Measurements from ENCODE around the gene NUP93. TPM values are rescaled to one million over a fixed set of nuclear protein-coding genes. Genes with fewer than 3 reads are reported as not detected.

Gene NUP93
- total and polyA plus RNA-seq, 2 of the 8 experiments (the other 6 are each of a cell fraction or from before 2014, with no cell fraction given), result 147 to 201 TPM

DNA sequence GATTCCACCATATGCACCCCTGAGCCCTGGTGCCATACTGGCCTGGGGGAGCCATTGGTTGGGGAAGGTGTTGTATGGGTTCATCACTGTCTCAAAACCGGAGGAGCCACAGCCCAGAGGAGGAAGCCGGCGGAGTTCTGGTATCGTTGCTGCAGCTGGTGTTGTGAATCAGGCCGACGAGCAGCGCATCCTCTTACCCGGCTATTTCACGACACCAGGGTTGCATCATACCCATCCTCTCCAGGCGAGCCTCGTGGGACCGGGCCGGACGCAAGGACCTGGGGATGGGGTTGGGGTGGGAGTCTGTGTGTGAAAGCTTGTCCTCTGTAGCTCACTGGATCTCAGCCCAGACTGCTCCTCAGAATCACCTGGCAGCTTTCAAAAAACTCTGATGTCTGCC, 128.4 kb downstream of the NUP93 start:
- no peak overlapping the region for H2BK12ac ChIP-seq (ENCODE audit: low read depth, low read length)

More for the DNA sequence above, 128.4 kb downstream of the NUP93 start:
- Histone ChIP-seq H3K79me1 (ENCODE audit: low read depth, low read length) (no peaks in the 10 kb centered on the region), H3K14ac (ENCODE audit: insufficient read length) (no peak overlapping the region), H3K27ac (ENCODE audit: low read depth, low read length) (no peak overlapping the region), H2BK5ac (ENCODE audit: low read depth, low read length) (no peak overlapping the region), H3K23ac (ENCODE audit: insufficient read length) (no peak overlapping the region), H2AK5ac (ENCODE audit: low read depth, low read length) (no peak overlapping the region), H3K79me2 (ENCODE audit: control insufficient read depth in 1 of 2, insufficient read depth in 2 of 2, low read length in 2 of 2) (no peaks in the 10 kb centered on the region), H3K36me3 (ENCODE audit: control insufficient read depth in 2 of 4, insufficient read depth in 4 of 4, low read length in 3 of 4) (no peaks in the 10 kb centered on the region), H3K9ac (replicated peaks in 1 of 4; ENCODE audit: extremely low read depth in 1 of 4, low read depth in 3 of 4, low read length in 3 of 4) (no peak overlapping the region), H2BK20ac (ENCODE audit: low read length) (no peak overlapping the region), H3K4me3 (ENCODE audit: extremely low read depth in 1 of 4, insufficient read depth in 2 of 4, low read depth in 3 of 4, low read length in 4 of 4) (no peak overlapping the region), H2BK15ac (ENCODE audit: low read length) (no peak overlapping the region), H3K27me3 (replicated peaks in 1 of 4; ENCODE audit: control insufficient read depth in 3 of 4, extremely low read depth in 1 of 4, insufficient read depth in 3 of 4, low read length in 3 of 4) (no peaks in the 10 kb centered on the region), H4K5ac (ENCODE audit: insufficient read length, low read depth, low read length) (no peak overlapping the region), H3K4me1 (replicated peaks in 1 of 4; ENCODE audit: control insufficient read depth in 3 of 4, insufficient read depth in 4 of 4, low read length in 3 of 4) (peaks cover 0 to 3% (median 0%) of the 10 kb centered on the region in 4 experiments; a peak in 2 of 7 replicates), H3K9me3 (ENCODE audit: insufficient read depth in 2 of 2, low read depth in 1 of 2, low read length in 1 of 2) (no peaks in the 10 kb centered on the region), H4K20me1 (replicated peaks in 1 of 2; ENCODE audit: control insufficient read depth in 1 of 2, insufficient read depth in 2 of 2, low read length in 2 of 2) (no peaks in the 10 kb centered on the region), H3K4me2 (ENCODE audit: insufficient read depth in 1 of 2, low read depth in 2 of 2, low read length in 2 of 2) (no peak overlapping the region), H4K8ac (ENCODE audit: extremely low read depth, insufficient read depth, low read length) (no peak overlapping the region), H3K4ac (replicated peaks; ENCODE audit: insufficient read length, low read depth, low read length) (no peak overlapping the region), H3K56ac (replicated peaks; ENCODE audit: insufficient read length, low read depth, low read length) (no peak overlapping the region), H2BK120ac (replicated peaks; ENCODE audit: low read depth, low read length) (no peak overlapping the region), H2AFZ (ENCODE audit: low read length) (no peak overlapping the region), H3K18ac (ENCODE audit: extremely low read depth, low read length) (no peak overlapping the region), H3K23me2 (ENCODE audit: low read depth, low read length) (no peaks in the 10 kb centered on the region), H4K91ac (replicated peaks; ENCODE audit: insufficient read length, low read length) (no peak overlapping the region)
- 84% methylated on average over 14 of the region's 14 CpGs; no CpG with 5 or more reads in 1 of the 2 experiments for WGBS, 2 experiments (ENCODE audit: extremely low coverage in 1 of 2, insufficient coverage in 1 of 2, insufficient read length in 1 of 2, insufficient replicate concordance in 2 of 2, low coverage in 1 of 2, low lambda C conversion rate in 2 of 2, missing lambda C conversion rate in 1 of 2)
- no peak for DNase-seq (ENCODE audit: low read depth in 1 of 2, low spot score in 2 of 2)
- ChIA-PET CTCF (ENCODE audit: partially characterized antibody) (interaction anchor here (0.6 to 10.8 kb wide), 3 partner anchors 7 to 1314 kb away, joined by 3 to 102 read pairs (median 3); partner anchors contain the start of gene SLC12A3), POLR2A (ENCODE audit: partially characterized antibody) (interaction anchor here (1.1 kb wide), 1 partner anchor 73 kb away, joined by 3 read pairs; the partner anchor contains the start of gene HERPUD1)
- TF ChIP-seq TBP (IDR thresholded peaks at IDR 0.05; ENCODE audit: low read depth, low read length), result no peak
- no peak for TF ChIP-seq CHD1 (IDR thresholded peaks at IDR 0.05; ENCODE audit: low read depth, low read length)
- TF ChIP-seq SIX5 (IDR thresholded peaks at IDR 0.05; ENCODE audit: low read depth, low read length), result no peak
- TF ChIP-seq, protein P1, sequence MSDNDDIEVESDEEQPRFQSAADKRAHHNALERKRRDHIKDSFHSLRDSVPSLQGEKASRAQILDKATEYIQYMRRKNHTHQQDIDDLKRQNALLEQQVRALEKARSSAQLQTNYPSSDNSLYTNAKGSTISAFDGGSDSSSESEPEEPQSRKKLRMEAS (IDR thresholded peaks at IDR 0.05), result no peak
- TF ChIP-seq CTBP2 (IDR thresholded peaks at IDR 0.05; ENCODE audit: borderline replicate concordance, insufficient read depth, insufficient read length, low read length), result no peak
- TF ChIP-seq EP300 (IDR thresholded peaks at IDR 0.05; ENCODE audit: borderline replicate concordance in 1 of 2, low read depth in 2 of 2, low read length in 2 of 2), result no peak
- no peak for TF ChIP-seq MAFK (IDR thresholded peaks at IDR 0.05; ENCODE audit: low read depth, low read length)
- TF ChIP-seq SUZ12 (IDR thresholded peaks at IDR 0.05; ENCODE audit: low read length), result no peak
- TF ChIP-seq PHF8 (conservative IDR thresholded peaks at IDR 0.05; ENCODE audit: low read depth, low read length), result no peak
- no peak for TF ChIP-seq BCL11A (IDR thresholded peaks at IDR 0.05; ENCODE audit: low read depth in 2 of 2, low read length in 2 of 2)
- no peak for TF ChIP-seq SIN3A (conservative IDR thresholded peaks at IDR 0.05 in 1 of 2, IDR thresholded peaks at IDR 0.05 in 1 of 2; ENCODE audit: low read depth in 1 of 2, low read length in 2 of 2)
- no peak for FAIRE-seq

Data from H1 (cell line).